MCF 10A (cell line): ENCODE data around the gene CNKSR2. TPM values are rescaled to one million over a fixed set of nuclear protein-coding genes. Genes with fewer than 3 reads are reported as not detected.

Experiments used
- BruUV-seq: library from RNA; stranded (reverse); fragments of 400-500 nt; replicated peaks from 2 replicates; lab custom pipeline; 2021; lab: Mats Ljungman, UMichigan
- CTCF ChIA-PET: fragments of 300-600 bp; sonication (Branson Sonifier 250); formaldehyde crosslinking; extraction: SDS; loops from one replicate; lab custom pipeline; 2021; ENCODE audit warnings: antibody characterized with exemption, inconsistent platforms; lab: Yijun Ruan, JAX
- POLR2A ChIA-PET: fragments of 300-600, 350-650 bp; sonication (Branson Sonifier 250); formaldehyde crosslinking; extraction: SDS; loops from one replicate; lab custom pipeline; 2020; ENCODE audit warnings: antibody characterized with exemption, inconsistent platforms; lab: Yijun Ruan, JAX
- DNase-seq: peaks from one replicate; pipeline ENCODE4 v3.0.0-alpha.2; 2018; ENCODE audit not compliant: unreplicated experiment
- H3K27ac Mint-ChIP-seq: one replicate; pipeline ENCODE4 v1.8.0; 2022; ENCODE audit warnings: mild to moderate bottlenecking, low read depth, mixed read lengths; ENCODE audit not compliant: unreplicated experiment
- H3K27me3 Mint-ChIP-seq: one replicate; pipeline ENCODE4 v1.8.0; 2022; ENCODE audit warnings: mixed read lengths; ENCODE audit not compliant: insufficient read depth, unreplicated experiment
- H3K36me3 Mint-ChIP-seq: one replicate; pipeline ENCODE4 v1.8.0; 2022; ENCODE audit warnings: mild to moderate bottlenecking, moderate library complexity, mixed read lengths; ENCODE audit not compliant: insufficient read depth, unreplicated experiment
- H3K4me1 Mint-ChIP-seq: one replicate; pipeline ENCODE4 v1.8.0; 2022; ENCODE audit warnings: mixed read lengths; ENCODE audit not compliant: insufficient read depth, unreplicated experiment
- H3K4me3 Mint-ChIP-seq: one replicate; pipeline ENCODE4 v1.8.0; 2022; ENCODE audit warnings: mild to moderate bottlenecking, moderate library complexity, mixed read lengths; ENCODE audit not compliant: unreplicated experiment
- H3K9me3 Mint-ChIP-seq: one replicate; pipeline ENCODE4 v1.8.0; 2022; ENCODE audit warnings: mixed read lengths; ENCODE audit not compliant: unreplicated experiment
- CTCF ChIP-seq: fragments of 200-600 bp; IDR thresholded peaks from one replicate; pipeline ENCODE4 v1.8.0; 2022; ENCODE audit warnings: antibody characterized with exemption, mild to moderate bottlenecking; ENCODE audit not compliant: unreplicated experiment
- intact Hi-C: fragments of 100-400 bp; cut with micrococcal nuclease; formaldehyde crosslinking; loops from 2 replicates; pipeline ENCODE4 v1.14.1; 2022
- total RNA-seq: library from RNA; stranded (reverse); gene quantifications from 2 replicates; pipeline ENCODE4 v1.2.3, GENCODE V29; 2022

Gene CNKSR2
- total RNA-seq, 1 experiment from 2014 or later = not detected

- intact Hi-C loops = no loop called here
- no peak for DNase-seq
- Mint-ChIP-seq H3K4me3 (no peak overlapping the region), H3K27me3 (peaks cover 63% of the 10 kb centered on the region), H3K4me1 (no peaks in the 10 kb centered on the region), H3K27ac (no peak overlapping the region), H3K9me3 (peaks cover 8% of the 10 kb centered on the region), H3K36me3 (no peaks in the 10 kb centered on the region)
- TF ChIP-seq CTCF = no peak
- no TSS peak for BruUV-seq
- POLR2A ChIA-PET = no interaction called here
- CTCF ChIA-PET = no interaction called here
Observed at GRCh38 chrX:21574793-21575192, 200.6 kb downstream of the CNKSR2 start.

DNA sequence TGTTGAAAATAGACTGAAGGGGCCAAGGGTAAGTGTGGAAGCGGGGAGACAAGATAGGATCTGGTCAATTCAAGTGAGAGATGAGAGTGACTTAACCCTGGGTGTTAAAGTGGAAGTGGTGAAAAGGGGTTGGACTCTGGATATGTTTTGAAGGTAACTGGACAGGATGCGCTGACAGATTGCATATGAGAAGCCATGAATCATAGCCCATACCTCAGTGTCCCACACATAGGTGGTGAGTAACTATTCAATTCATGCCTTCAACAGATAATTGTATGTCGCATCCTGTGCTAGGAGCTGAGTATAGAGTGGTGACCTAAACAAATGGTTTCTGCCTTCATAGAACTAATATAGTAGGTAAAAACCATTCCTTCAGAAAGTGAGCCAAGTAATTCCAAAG lies 207.3 kb downstream of the CNKSR2 start:
- Mint-ChIP-seq H3K27ac (no peak overlapping the region), H3K36me3 (no peaks in the 10 kb centered on the region), H3K4me3 (no peak overlapping the region), H3K4me1 (no peaks in the 10 kb centered on the region), H3K27me3 (peaks cover 35% of the 10 kb centered on the region), H3K9me3 (peaks cover 1% of the 10 kb centered on the region)
- TF ChIP-seq CTCF = no peak
- POLR2A ChIA-PET = no interaction called here
- no peak for DNase-seq
- intact Hi-C loops = no loop called here
- no TSS peak for BruUV-seq
- CTCF ChIA-PET = no interaction called here

DNA sequence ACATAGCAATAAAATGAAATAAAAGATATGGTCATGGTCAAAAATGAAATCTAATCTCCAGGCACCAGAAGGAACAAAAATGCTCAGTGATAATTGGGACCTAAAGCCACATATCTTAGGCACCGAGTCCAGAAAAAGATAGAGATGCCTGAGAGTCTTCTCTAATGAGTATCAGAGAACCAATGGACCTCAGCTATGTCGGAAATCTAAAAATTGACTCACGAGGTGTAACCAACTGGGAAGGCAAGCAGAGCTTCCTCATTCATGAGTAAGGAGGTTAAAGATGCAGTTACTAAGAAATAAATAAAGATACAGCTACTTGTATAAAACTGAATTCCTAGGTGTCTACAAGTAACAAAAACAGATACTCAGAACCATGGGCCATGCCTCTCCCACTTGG lies 211.8 kb downstream of the CNKSR2 start:
- Mint-ChIP-seq H3K36me3 (no peaks in the 10 kb centered on the region), H3K27me3 (peaks cover 28% of the 10 kb centered on the region), H3K4me1 (no peaks in the 10 kb centered on the region), H3K9me3 (peaks cover 8% of the 10 kb centered on the region), H3K4me3 (no peak overlapping the region), H3K27ac (no peak overlapping the region)
- CTCF ChIA-PET = interaction anchor here (1.0 kb wide), 1 partner anchor 159 kb away, joined by 3 read pairs; no protein-coding TSS in a partner anchor
- POLR2A ChIA-PET = no interaction called here
- no peak for DNase-seq
- intact Hi-C loops = no loop called here
- no TSS peak for BruUV-seq
- TF ChIP-seq CTCF = no peak

GRCh38 chrX:21590012-21590776 lies 216.0 kb downstream of the CNKSR2 start:
- Mint-ChIP-seq H3K4me3 (no peak overlapping the region), H3K4me1 (no peaks in the 10 kb centered on the region), H3K27ac (no peak overlapping the region), H3K36me3 (no peaks in the 10 kb centered on the region), H3K9me3 (peaks cover 8% of the 10 kb centered on the region), H3K27me3 (peaks cover 31% of the 10 kb centered on the region)
- CTCF ChIA-PET = no interaction called here
- POLR2A ChIA-PET = no interaction called here
- DNase-seq = no peak
- BruUV-seq = no TSS peak
- TF ChIP-seq CTCF = no peak
- intact Hi-C loops = no loop called here
